Panc1 (cell line): ENCODE data around the gene RP9. TPM values are rescaled to one million over a fixed set of nuclear protein-coding genes. Genes with fewer than 3 reads are reported as not detected.
A peak's percentile ranks its signal among the peaks of the same experiment; 100 is the strongest.

Experiments used
- ATAC-seq: fragments of 200-7000 bp; cut with Tn5 transposase; 2 replicates; pipeline ENCODE4 v1.9.1; 2020; ENCODE audit warnings: mild to moderate bottlenecking, moderate library complexity
- BruUV-seq: library from RNA; stranded (reverse); fragments of 400-500 nt; replicated peaks from 2 replicates; lab custom pipeline; 2021; lab: Mats Ljungman, UMichigan
- CTCF ChIA-PET: fragments of 300-600 bp; sonication (Branson Sonifier 250); formaldehyde crosslinking; loops from one replicate; lab custom pipeline; 2022; ENCODE audit warnings: antibody characterized with exemption; lab: Charles Lee
- POLR2A ChIA-PET: fragments of 300-600 bp; sonication (Branson Sonifier 250); formaldehyde crosslinking; loops from one replicate; lab custom pipeline; 2022; ENCODE audit warnings: antibody characterized with exemption; lab: Charles Lee
- DNase-seq: peaks from one replicate; pipeline ENCODE4 v3.0.0-alpha.2; 2010; ENCODE audit warnings: low read depth, low spot score
- H3K27ac ChIP-seq: 2 replicates; pipeline ENCODE4 v1.5.1; 2011; ENCODE audit warnings: mild to moderate bottlenecking, low read length, inconsistent platforms
- H3K27me3 ChIP-seq: fragments of 200-500 bp; sonication (Bioruptor generic); 2 replicates; pipeline ENCODE4 v1.6.0; 2014; ENCODE audit warnings: low read length, inconsistent platforms; ENCODE audit not compliant: control insufficient read depth, insufficient read depth
- H3K36me3 ChIP-seq: fragments of 200-500 bp; sonication (Bioruptor generic); 2 replicates; pipeline ENCODE4 v1.5.1; 2014; ENCODE audit warnings: inconsistent platforms, mild to moderate bottlenecking, low read length, moderate library complexity; ENCODE audit not compliant: control insufficient read depth, insufficient read depth
- H3K4me1 ChIP-seq: 2 replicates; pipeline ENCODE4 v1.5.1; 2011; ENCODE audit warnings: inconsistent platforms, mild to moderate bottlenecking, low read length, moderate library complexity; ENCODE audit not compliant: control insufficient read depth, insufficient read depth
- H3K4me3 ChIP-seq, 2 experiments: 2 replicates each; pipeline ENCODE4 v1.5.1; 2011 to 2012; ENCODE audit warnings: low read depth in 2 of 2, low read length in 2 of 2, mild to moderate bottlenecking in 2 of 2, inconsistent platforms in 1 of 2, moderate library complexity in 1 of 2
- H3K9me3 ChIP-seq: fragments of 200-500 bp; sonication (Bioruptor generic); 2 replicates; pipeline ENCODE4 v1.5.1; 2014; ENCODE audit warnings: low read depth, mild to moderate bottlenecking, inconsistent platforms, low read length, moderate library complexity; ENCODE audit not compliant: control insufficient read depth, insufficient read depth
- CTCF ChIP-seq: fragments of 450-650 bp; IDR thresholded peaks from 2 replicates; pipeline ENCODE4 v1.5.1; 2017; ENCODE audit warnings: mild to moderate bottlenecking
- TCF7L2 ChIP-seq: IDR thresholded peaks from 2 replicates; pipeline ENCODE4 v1.6.1; 2011; ENCODE audit warnings: mild to moderate bottlenecking, low read depth, low read length, inconsistent platforms
- in situ Hi-C: cut with HindIII; loops from 2 replicates; pipeline ENCODE4 v1.10.0; 2016; ENCODE audit warnings: low sequenced_read_pairs, low pct_unique_long_range_greater_than_20kb
- intact Hi-C: fragments of 100-400 bp; cut with micrococcal nuclease; formaldehyde crosslinking; loops from one replicate; pipeline ENCODE4 v1.10.0; 2022; ENCODE audit not compliant: unreplicated experiment
- total RNA-seq: library from RNA; stranded (reverse); gene quantifications from one replicate; pipeline ENCODE4 v1.2.1, GENCODE V29; 2021; ENCODE audit not compliant: unreplicated experiment

Gene RP9
- total RNA-seq, 1 experiment from 2014 or later, result 22.1 TPM

- H3K4me3 ChIP-seq, result peak overlapping the region; percentile 80 to 89
- peak; percentile 84 for TF ChIP-seq CTCF
- no peak for TF ChIP-seq TCF7L2
- in situ Hi-C loops (no loop called here), intact Hi-C loops (loop anchor here (5.0 kb wide), 3 partner anchors 150 to 340 kb away; partner anchors contain the start of gene FKBP9)
- POLR2A ChIA-PET, result interaction anchor here (0.5 kb wide), 1 partner anchor 521 kb away, joined by 3 read pairs; no protein-coding TSS in a partner anchor
- CTCF ChIA-PET, result interaction anchor here (0.6 to 1.1 kb wide), 5 partner anchors 34 to 299 kb away, joined by 3 to 4 read pairs (median 3); no protein-coding TSS in a partner anchor
- DNase-seq (no peak), ATAC-seq (peak; percentile 29)
- peak overlapping the region; percentile 78 for H3K27ac ChIP-seq
- peaks cover 19% of the 10 kb centered on the region for H3K4me1 ChIP-seq
- no peaks in the 10 kb centered on the region for H3K27me3 ChIP-seq
- H3K9me3 ChIP-seq, result no peaks in the 10 kb centered on the region
- peaks cover 4% of the 10 kb centered on the region for H3K36me3 ChIP-seq
- no TSS peak for BruUV-seq
Observed at GRCh38 chr7:33107136-33108066, 1.8 kb downstream of the RP9 start.

GRCh38 chr7:33101906-33102305, 7.3 kb downstream of the RP9 start:
- intact Hi-C loops, result no loop called here
- DNase-seq (no peak), ATAC-seq (no peak)
- Histone ChIP-seq H3K4me1 (no peaks in the 10 kb centered on the region; the same call in 1 of the 2 replicates), H3K27ac (no peak overlapping the region), H3K9me3 (no peaks in the 10 kb centered on the region), H3K4me3 (no peak overlapping the region), H3K27me3 (no peaks in the 10 kb centered on the region), H3K36me3 (peaks cover 17% of the 10 kb centered on the region)
- CTCF ChIA-PET, result no interaction called here
- in situ Hi-C loops, result no loop called here
- no TSS peak for BruUV-seq
- TF ChIP-seq TCF7L2, result no peak
- TF ChIP-seq CTCF, result no peak
- POLR2A ChIA-PET, result no interaction called here

GRCh38 chr7:33100770-33101169, 8.4 kb downstream of the RP9 start:
- no peaks in the 10 kb centered on the region for H3K4me1 ChIP-seq
- TF ChIP-seq CTCF, result no peak
- no peaks in the 10 kb centered on the region for H3K9me3 ChIP-seq
- in situ Hi-C loops, result no loop called here
- no peaks in the 10 kb centered on the region for H3K27me3 ChIP-seq
- intact Hi-C loops, result no loop called here
- no TSS peak for BruUV-seq
- POLR2A ChIA-PET, result interaction anchor here (0.7 to 0.9 kb wide), 2 partner anchors 18 to 40 kb away, joined by 5 read pairs; no protein-coding TSS in a partner anchor
- CTCF ChIA-PET, result no interaction called here
- H3K36me3 ChIP-seq, result peaks cover 24% of the 10 kb centered on the region
- no peak overlapping the region for H3K4me3 ChIP-seq
- no peak overlapping the region for H3K27ac ChIP-seq
- no peak for DNase-seq
- no peak for ATAC-seq
